UCSD-AML1 (cell line): Measurements from ENCODE around the gene FGF10.

Experiments
- DNase-seq: peaks from one replicate; lab custom pipeline; 2025; ENCODE audit not compliant: unreplicated experiment; lab: John Stamatoyannopoulos, UW

The FGF10 gene

DNA sequence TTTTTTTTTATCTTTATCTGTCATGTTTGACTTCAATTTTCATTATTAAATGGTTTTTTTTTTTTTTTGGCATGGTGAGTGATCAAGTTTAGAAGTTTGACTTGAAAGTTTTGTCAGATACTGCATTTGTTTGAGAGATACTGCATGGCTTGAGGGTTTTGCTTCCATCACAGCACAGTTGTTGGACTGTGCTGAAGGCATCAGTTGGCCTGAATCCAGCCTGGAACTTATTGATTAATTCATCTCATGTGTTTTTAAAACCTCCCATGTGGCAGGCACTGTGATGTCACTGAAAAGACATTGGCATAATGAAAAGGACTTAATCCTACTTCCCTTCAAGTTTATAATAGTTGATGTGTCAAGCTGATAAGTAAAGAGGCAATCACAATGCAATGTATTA is 128.4 kb downstream of the FGF10 start:
- no peak for DNase-seq

DNA sequence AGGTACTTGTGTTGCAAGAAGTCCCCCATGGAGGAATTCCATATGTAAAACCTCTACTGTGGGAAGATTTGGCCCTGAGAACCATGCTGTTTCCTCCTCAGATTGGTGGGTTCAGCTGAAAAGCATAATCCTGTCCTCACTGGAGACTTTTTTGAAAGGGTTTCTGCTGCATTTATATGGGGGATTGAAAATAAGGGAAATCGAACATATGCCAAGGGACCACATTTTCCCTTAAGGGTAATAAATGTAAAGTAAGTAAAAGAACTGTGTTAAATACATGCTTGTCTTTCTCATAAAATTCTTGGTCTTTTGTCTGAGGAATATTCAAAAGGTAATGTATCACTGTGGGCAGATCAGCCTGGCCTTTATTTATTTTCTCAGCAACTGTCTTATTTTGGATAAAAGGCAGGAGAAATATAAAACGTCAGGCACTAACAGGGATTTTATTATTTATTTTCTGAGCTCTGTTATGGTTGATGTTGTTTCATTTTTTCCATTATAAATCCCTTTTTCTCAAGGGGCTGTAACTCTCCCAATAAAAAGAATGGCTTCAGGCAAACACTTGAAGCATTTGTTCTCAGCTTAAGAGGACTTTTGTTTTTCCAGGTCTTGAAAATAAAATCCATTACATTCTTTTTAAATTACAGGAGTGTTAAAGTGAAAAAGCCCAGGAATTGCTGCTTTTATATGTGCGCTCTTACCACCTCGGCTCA is 131.4 kb downstream of the FGF10 start:
- no peak for DNase-seq

DNA sequence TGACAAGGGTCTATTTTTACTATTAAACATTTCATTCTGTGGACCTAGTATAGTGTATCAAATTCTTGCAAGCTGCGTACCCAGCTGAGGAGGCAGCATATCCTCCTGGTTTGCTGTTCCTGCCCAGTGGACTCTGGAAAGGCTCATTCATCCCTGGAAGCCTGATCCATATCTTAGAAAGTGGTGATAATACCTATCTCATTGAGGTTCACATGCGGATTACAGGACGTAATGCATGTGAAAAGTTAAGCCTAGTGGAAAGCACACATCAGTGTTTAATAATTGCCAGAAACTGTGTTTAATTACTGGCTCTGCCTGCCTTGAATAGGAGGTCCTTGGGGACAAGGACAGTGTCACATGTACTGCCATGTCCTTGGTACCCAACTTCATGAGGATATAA is 132.0 kb downstream of the FGF10 start:
- no peak for DNase-seq
